ENCODE measurements around the gene CAMK2B.
"Not testable (repeated sequence)": the region's sequence is repeated elsewhere in the genome, so short reads cannot be mapped to it uniquely, and the experiment has no call there.

Gene CAMK2B

DNA sequence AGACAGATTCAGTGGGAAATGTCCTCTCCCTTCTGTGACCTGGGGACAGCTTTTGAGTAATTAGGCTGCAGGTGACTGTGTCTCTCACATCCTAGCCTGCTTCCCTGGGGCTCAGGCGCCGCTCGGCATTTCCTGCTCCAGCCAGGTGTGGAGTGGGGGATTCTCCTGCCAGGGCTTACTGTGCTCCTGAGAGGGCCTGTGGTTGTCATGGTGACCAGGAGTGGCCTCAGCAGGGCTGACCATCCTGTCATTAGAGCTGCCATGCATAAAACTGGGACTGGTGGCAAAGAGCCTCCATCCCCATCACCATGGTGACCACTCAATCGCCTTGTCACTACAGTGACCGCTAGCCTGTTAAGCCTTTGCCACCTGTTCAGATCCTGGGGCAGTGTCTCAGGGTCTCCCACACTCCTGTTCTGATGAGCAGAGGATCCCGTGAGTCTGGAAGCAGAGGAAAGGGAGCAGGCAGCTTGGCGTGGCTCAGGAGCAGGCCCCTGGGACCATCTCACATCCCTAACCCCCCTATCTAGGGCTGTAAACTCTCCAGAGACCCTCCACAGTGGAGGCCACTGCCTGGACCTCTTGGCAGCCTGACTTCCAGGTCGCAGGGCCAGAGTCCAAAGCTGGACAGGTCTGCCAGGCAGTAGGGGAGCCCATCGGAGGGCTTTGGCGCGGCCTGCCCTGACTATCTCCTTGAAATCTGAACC is 136.0 kb downstream of the CAMK2B start, which contains the start of gene GCK:
TSS of gene GCK (minus strand) at position 154 of the 707 bp plus-strand sequence. CDS start 486 bp downstream, outside the sequence.
- DNase-seq (ENCODE audit: low spot score) = no peak

DNA sequence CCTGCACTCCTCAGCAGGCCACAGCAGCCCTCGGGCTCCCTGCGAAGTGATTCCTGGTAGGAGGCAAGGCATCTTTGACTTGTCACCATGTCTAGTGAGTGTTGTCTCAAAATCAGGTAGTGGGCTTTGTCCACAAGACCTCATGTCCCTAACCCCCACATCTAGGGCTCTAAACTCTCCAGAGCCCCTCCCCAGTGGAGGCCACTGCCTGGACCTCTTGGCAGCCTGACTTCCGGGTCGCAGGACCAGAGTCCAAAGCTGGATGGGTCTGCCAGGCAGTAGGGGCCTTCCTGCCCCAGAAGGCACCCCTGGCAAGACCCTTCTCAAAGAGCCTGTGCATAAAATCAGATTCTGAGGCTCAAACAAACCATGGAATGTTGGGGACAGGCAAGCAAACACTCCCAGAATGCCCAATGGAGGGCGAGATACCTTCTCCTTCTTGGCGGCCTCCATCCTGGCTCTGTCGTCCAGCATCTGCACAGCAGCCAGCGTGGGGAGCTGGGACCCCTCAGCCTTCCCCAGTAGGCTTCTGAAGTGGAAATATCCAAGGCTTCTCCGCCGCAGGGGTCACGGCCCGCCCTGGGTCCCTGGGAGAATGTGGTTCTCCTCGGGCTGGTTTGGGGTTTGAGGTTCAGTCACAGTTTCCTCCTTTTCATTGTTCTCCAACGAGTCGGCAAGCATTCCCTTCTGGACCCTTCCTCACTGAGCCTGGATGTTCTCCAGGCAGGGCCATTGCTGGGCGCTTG is 136.7 kb downstream of the CAMK2B start:
- no peak for DNase-seq (ENCODE audit: low spot score)

DNA sequence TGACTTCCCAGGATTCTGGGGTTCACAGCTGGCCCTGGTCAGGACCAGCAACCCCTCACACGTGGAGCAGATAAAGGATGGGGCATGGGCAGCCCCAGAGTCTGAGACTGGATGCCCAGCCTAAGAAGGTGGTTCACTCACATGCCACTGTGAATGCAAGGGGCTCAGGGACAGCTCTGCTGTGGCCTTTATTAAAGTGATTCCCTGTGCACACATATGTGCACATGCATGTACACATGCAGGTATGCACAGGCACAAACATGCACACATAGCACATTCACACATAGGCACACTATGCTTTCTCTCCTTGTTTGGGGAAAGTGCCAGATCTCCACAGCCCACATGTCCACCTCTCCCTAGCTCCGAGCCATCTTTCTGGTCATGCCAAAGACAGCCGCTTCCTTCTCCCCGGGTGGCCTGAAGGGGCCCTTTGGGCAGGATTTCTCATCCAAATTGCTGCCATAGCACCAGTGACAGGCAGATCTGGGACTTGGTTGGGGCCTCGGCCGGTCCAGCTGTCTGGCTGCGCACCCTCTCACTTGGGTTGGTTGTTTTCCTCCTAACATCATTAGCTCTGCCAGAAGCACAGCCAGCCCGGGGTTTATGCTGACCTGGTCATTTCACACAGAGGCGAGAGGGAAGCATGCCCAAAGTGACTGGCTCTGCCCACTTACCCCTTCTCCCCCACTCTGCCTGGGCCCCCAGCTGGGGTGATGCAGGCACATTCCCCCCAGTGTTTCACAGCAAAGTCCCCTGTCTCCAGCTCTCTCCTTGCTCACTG is 137.6 kb downstream of the CAMK2B start:
- DNase-seq (ENCODE audit: low spot score) = no peak

DNA sequence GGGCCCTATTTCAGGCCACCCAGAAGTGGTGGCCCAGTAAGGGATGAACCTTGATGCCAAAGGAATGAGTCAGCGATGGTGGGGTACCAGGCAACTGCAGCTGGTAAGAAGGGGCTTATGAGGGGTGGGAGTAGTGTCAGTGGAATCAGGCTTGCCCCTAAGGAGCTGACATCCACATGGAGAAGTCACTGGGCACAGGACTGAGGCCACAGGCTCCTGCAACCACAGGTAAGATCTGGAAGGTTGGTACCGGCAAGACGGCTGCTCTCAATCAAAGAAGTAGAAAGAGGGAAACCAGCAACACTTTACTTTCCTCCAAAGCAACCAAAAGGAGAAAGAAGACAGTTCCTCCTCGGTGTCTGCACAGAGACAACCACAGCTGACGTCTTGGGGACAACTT is 138.7 kb downstream of the CAMK2B start:
- DNase-seq (ENCODE audit: low spot score) = no peak

DNA sequence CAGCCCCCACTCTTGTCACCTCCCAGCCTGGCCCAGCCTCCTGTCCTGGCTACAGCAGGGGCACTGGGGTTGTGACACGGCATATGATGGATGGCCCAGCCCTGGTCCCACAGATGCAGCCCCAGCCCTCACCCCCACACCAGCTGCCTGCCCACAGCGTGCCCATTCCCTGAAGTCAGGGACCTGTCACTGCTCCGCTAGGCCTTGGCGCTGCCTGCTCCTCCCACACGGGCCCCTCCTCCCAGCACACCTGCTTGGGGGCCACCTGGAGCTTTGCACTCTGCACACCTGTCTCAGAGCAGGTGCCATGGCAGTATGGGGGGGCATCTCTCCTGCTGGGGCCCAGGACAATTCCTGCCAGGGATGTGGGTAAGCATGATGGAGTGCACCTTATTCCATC is 139.7 kb downstream of the CAMK2B start:
- DNase-seq (ENCODE audit: low spot score) = no peak

DNA sequence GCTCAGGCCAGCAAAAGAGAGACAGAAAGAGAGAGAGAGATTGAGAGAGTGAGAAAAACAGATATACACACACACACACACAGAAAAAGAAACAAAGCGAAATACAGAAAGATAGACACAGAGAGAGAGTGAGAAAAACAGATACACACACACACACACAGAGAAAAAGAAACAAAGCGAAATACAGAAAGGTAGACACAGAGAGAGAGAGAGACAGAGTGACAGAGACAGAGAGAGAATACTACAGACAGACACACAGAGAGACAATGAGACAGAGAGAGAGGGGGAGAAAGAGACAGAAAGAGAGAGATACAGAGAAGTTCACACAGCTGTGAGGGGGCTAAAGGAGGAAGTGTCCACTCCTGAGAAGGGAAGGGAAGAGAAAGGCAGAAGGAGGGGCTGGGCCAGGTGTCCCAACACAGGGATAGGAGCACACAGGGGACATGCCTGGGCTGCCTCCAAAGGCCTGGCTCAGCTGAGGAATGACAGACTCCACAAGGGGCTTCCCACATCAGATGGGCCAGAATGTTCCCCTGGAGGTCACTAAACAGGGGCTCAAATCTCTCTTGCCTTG is 140.4 kb downstream of the CAMK2B start:
- DNase-seq (ENCODE audit: low spot score) = no peak

DNA sequence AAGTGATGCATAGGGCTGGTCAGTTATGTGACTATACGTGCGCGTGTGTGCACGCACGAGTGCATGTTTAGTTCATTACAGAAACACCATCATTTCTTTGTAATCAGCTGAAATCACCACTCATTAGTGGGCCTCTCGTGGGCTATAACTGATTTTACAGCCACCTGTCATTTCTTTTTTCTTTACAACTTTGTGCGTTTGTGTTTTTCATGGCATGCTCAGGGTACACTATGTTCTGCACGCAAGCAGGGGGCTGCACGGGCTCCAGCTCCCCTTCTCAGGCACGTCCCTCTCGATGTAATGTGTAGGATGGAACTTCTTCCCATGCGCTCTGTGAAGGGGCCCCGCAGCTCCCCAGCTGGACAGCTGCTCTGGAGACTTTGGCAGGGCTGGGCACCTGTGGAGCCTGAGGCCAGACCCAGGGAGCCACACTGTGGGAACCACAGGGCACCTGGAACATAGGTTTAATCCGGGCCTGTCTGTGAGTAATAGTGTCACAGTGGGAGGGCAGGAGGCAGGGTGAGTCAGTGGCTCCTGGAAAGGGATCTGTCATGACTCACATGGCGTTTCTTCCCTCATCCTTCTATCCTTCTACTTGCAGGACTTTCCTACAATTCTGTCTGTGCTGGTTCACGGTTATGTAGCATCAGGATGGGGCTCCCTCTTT is 141.1 kb downstream of the CAMK2B start:
- no peak for DNase-seq (ENCODE audit: low spot score)

DNA sequence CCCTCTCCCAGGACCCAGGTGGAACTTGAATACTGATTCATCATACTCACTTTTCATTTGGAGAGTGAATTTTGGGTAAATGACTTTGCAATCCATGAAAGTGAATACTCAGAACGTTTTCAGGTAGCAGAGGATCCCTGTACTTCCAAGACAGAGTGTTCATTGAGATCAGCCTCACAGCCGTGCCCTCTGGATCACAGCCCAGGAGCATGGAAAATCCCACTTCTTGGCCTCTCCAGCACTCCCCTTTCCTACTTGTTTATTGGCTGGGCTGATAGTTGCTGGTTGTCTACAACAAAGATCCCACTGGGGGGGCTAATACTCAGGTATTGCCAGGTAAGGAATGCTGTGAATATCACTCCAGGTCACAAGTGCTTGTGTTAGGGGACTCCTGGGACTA is 142.0 kb downstream of the CAMK2B start:
- DNase-seq (ENCODE audit: low spot score) = no peak

DNA sequence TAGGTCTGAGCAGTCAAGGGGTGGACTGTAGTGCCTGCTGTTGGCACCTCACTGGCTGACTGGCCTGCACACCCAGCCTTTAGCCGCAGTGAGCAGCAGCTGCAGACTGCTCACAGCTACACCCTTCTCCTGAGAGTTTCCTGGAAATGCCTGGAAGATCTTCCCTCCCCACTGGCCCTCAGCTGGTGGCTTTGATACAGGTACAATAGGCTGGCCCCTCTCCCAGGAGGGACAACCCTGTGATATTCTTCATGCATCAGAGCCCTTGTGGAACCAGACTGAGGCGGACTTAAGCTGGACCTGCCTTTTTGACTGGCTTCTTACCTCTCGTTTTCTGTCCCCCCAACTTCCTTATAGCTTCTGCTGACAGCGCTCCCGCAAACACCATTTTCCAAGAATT is 142.6 kb downstream of the CAMK2B start:
- no peak for DNase-seq (ENCODE audit: low spot score)

DNA sequence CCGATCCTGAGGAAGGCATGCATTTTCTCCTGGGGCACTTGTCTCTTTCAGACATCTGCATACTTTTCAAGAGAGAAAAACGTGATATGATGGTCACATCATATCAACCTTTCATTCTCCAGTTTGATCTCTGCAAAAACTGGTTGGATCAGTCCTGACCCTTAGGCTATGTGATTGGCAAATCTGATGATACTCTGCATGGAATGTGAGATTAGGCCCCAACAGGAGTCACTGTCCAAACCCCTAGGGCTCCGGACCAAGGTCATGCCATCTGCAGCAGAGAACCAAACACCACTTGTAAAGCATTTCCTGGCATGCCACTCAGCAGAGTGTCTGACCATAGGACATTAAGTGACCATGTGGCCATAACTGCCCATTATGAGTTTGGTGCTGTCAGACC is 144.8 kb downstream of the CAMK2B start:
- DNase-seq (ENCODE audit: low spot score) = no peak

DNA sequence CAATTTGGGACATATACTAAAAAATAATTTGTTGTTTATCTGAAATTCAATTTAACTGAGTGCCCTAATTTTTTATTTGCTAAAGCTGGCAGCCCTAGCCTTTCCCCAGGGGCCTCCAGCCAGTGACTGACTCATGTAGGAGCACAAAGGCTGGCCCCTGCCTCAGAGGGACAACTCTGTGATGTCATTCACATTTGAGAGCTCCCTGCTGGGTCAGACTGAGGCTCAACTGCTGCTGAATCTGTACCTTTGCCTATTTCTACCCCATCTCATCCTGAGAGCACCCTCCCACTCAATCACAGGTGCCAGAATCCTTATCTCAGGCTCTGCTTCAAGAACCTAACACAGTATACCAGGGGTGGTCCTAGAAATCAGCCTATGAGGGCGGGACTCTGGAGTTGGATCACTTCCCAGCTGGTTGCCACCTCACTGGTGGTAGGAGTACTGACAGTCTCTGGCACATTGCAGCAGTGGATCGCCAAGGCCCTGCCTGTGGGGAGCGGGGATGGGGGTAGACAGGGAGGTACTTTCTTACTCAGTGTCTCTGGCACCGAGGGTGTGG is 147.7 kb downstream of the CAMK2B start:
- DNase-seq (ENCODE audit: low spot score) = no peak

DNA sequence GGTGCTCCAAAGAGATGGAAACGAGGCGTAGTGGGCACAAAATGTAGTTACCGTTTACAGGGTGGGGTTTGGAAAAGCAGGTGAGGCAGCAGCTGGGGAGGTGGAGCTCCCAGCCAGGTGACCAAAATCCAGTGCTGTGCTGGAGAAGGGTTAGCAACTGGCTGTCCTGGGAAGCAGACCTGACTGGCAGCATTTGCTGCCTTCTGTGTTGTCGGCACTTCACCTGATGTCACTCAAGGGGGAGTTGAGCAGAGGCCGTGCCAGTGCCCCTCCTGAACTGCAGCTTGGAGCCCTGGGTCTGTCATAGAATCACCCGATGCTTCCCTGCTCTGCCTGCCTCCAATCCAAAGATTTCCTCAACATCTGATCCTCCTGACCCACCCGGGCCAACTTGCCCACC is 148.9 kb downstream of the CAMK2B start:
- DNase-seq (ENCODE audit: low spot score) = no peak

DNA sequence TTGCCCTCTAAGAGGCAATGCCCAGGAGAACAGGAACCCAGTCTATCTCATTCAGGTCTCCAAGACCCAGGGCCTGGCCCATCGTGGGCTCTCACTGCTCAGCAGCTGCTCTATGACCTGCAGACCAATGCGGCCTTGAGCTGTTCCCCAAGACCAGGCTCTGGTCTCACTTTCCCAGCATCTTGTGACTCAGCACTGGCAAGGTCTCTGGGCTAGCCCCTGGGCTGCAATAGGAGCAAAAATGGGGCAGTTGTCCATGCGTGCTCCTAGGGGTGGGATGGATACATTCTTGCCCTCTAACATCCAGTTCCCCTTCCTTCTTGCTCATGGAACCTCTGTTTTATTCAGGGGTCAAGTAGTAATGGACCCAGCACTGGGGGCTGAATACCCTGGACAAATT is 149.7 kb downstream of the CAMK2B start:
- DNase-seq (ENCODE audit: low spot score) = no peak

DNA sequence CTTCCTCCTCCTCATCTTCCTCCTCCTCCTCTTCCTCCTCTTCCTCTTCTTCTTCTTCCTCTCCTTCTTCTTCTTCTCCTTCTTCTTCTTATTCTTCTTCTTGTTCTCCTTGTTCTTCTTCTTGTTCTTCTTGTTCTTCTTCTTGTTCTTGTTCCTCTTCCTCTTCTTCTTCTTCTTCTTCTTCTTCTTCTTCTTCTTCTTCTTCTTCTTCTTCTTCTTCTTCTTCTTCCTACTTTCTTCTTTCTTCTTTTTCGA is 150.8 kb downstream of the CAMK2B start:
- DNase-seq (ENCODE audit: low spot score) = not testable (repeated sequence)

DNA sequence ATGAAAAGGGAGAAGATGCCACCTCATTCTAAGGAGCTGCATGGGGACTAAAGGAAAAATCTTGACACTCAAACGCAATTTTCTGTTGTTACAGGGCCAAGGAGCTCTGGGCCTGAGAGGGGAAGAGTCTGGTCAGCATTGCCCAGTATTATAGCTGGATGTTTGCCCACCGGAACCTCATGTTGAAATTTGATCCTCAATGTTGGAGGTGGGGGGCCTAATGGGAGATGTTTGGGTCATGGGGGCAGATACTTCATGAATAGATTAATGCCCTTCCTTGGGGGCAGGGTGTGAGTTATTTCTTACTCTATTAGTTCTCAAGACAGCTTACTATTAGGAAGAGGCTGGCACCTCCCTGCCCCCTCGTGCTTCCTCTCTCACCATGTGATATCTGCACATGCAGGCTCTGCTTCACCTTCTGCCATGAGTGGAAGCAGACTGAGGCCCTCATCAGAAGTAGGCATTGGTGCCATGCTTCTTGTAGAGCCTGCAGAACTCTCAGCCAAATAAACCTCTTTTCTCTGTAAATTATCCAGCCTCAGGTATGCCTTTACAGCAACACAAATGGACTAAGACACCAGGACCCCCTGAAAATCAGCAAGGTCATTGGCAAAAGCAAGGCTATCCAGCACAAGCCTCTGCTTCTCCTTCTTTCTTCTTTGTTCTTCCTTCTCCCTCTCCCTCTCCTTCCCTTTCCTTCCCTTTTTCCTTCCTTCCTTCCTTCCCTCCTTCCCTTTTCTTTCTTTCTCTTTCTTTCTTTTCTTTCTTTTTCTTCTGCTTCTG is 151.3 kb downstream of the CAMK2B start:
- DNase-seq (ENCODE audit: low spot score) = no peak

DNA sequence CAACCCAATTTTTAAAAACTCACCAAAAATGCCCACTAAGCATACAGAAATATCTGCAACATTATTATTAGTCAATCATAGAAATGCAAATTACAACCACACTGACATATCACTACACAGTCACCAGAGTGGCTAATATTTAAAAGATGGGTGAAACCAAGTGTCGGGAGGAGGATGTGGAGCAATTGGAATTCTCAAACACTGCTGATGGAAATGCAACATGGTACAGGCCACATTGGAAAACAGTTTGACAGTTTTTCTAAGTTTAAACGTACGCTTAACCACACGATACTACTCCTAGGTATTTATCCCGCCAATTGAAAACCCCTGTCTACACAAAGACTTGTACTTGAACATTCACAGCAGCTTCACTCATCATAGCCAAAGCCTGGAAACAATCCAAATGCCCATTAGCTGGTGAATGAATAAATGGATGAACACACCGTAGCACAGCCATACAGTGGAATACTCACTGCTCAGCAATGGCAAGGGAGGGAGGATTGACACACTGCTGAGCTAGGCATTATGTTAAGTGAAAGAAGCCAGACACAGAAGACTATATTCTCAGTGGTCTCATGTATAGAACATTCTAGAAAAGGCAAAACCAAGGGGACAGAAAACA is 152.5 kb downstream of the CAMK2B start:
- no peak for DNase-seq (ENCODE audit: low spot score)

DNA sequence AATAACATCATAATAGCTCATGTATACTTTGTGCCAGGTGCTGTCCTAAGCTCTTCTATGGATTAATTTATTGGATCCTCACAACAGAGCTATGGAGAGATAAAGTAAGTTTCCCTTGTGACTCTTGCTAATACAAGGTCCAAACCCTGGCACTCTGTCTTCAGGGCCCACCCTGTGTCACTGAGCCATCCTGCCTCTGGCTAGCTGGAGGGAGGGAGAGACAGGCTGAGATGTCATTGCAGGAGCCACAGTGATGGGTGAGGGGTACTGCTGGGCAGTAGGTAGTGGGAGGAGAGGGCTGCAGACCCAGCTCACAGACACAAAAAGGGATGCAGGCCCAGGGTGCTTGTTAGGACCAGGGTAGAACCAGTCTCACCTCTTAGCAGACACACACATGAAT is 153.0 kb downstream of the CAMK2B start:
- DNase-seq (ENCODE audit: low spot score) = no peak

DNA sequence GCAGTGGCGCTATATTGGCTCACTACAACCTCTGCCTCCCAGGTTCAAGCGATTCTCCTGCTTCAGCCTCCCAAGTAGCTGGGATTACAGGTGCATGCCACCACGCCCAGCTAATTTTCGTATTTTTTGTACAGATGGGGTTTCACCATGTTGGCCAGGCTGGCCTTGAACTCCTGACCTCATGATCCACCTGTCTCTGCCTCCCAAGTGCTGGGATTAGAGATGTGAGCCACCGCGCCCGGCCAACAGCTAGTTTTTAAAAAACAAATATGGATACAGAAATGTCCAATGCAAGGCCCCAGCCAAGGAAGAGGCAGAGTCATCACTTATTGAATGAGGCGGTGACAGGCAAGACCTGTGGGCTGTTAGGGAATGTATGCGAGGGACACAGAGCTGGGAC is 153.5 kb downstream of the CAMK2B start:
- DNase-seq (ENCODE audit: low spot score) = not testable (repeated sequence)

DNA sequence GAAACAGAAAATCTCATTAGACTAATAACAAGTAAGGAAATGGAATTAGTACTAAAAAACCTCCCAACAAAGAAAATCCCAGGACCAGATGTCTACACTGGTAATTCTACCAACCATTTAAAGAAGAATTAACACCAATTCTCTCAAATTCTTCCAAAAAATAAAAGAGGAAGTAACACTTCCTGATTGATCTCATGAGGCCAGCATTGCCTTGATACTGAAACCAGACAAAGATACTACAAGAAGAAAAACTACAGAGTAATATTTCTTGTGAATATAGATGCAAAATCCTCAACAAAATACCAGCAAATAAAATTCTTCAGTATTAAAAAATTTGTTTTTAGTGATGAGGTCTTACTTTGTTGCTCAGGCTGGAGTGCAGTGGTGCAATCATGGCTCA is 157.5 kb downstream of the CAMK2B start:
- DNase-seq (ENCODE audit: low spot score) = no peak
